Measurements from ENCODE around the gene UFD1. TPM values are rescaled to one million over a fixed set of nuclear protein-coding genes. Genes with fewer than 3 reads are reported as not detected.

The UFD1 gene
- total and polyA plus RNA-seq, 2 of the 13 experiments (the other 11 are each of a cell fraction or from before 2014, with no cell fraction given): 47.9 to 51.1 TPM

GRCh38 chr22:19498866-19499190 is 19.8 kb upstream of the UFD1 start:
- ChIA-PET POLR2A (no interaction called here), CTCF (ENCODE audit: low intra/inter-chr PET ratio, low total read pairs) (no interaction called here)
- 100% methylated on average over 1 of the region's 3 CpGs for WGBS (ENCODE audit: low lambda C conversion rate)
- TF ChIP-seq PBX2 (CRISPR knock-in tag; IDR thresholded peaks at IDR 0.05): no peak
- no peak for TF ChIP-seq FOXA3 (CRISPR knock-in tag; IDR thresholded peaks at IDR 0.05)
- no peak for TF ChIP-seq PRDM4 (CRISPR knock-in tag; IDR thresholded peaks at IDR 0.05; ENCODE audit: borderline replicate concordance)
- no peak for TF ChIP-seq CREB3 (CRISPR knock-in tag; IDR thresholded peaks at IDR 0.05)
- TF ChIP-seq XBP1 (CRISPR knock-in tag; IDR thresholded peaks at IDR 0.05): no peak
- TF ChIP-seq NR2C2 (CRISPR knock-in tag; IDR thresholded peaks at IDR 0.05; ENCODE audit: borderline replicate concordance): no peak
- TF ChIP-seq NR3C1 (CRISPR knock-in tag; IDR thresholded peaks at IDR 0.05): no peak
- TF ChIP-seq RAD51 (IDR thresholded peaks at IDR 0.05; ENCODE audit: borderline replicate concordance): no peak
- no peak for TF ChIP-seq ZNF205 (CRISPR knock-in tag; IDR thresholded peaks at IDR 0.05)
- TF ChIP-seq RNF2 (conservative IDR thresholded peaks at IDR 0.05; ENCODE audit: low read depth): no peak
- DNase-seq (ENCODE audit: low spot score) (no peak), FAIRE-seq (no peak), ATAC-seq (no peak)
- Histone ChIP-seq H3K4me1 (ENCODE audit: insufficient read depth, low read length) (no peaks in the 10 kb centered on the region), H4K20me1 (ENCODE audit: insufficient read depth, low read length) (no peaks in the 10 kb centered on the region), H3K9me3 (ENCODE audit: low read length) (no peaks in the 10 kb centered on the region), H3K27ac (ENCODE audit: extremely low read length, insufficient read depth, low read length) (no peak overlapping the region), H3K79me2 (ENCODE audit: insufficient read depth, low read length) (no peaks in the 10 kb centered on the region), H3K36me3 (replicated peaks in 1 of 2; ENCODE audit: control insufficient read depth in 1 of 2, insufficient read depth in 2 of 2, low read length in 2 of 2) (peaks cover 6 to 47% of the 10 kb centered on the region in 2 experiments; a peak in 4 of 5 replicates), H3K9ac (ENCODE audit: insufficient read depth, low read depth, low read length) (no peak overlapping the region), H3K4me2 (ENCODE audit: low read depth, low read length) (no peak overlapping the region), H3K27me3 (ENCODE audit: control insufficient read depth in 1 of 2, insufficient read depth in 2 of 2, low read length in 2 of 2) (no peaks in the 10 kb centered on the region), H3K4me3 (replicated peaks in 1 of 3; ENCODE audit: insufficient read depth in 1 of 3, low read depth in 2 of 3, low read length in 3 of 3) (no peak overlapping the region), H2AFZ (ENCODE audit: low read length) (no peak overlapping the region)
- in situ Hi-C loops (cut with HindIII; ENCODE audit: extremely low pct_ligation_motif_present, low pct_unique_long_range_greater_than_20kb): no loop called here
- intact Hi-C loops (cut with micrococcal nuclease; ENCODE audit: unreplicated experiment): no loop called here
- BruUV-seq (replicated peaks): no TSS peak

Measured in HepG2 (cell line).